GM19240 (cell line): ENCODE results near the gene ITGB5.

Source experiments
- DNase-seq: peaks from one replicate; pipeline ENCODE4 v3.0.0; 2011; ENCODE audit warnings: low spot score; ENCODE audit not compliant: insufficient read length

Gene ITGB5

DNA sequence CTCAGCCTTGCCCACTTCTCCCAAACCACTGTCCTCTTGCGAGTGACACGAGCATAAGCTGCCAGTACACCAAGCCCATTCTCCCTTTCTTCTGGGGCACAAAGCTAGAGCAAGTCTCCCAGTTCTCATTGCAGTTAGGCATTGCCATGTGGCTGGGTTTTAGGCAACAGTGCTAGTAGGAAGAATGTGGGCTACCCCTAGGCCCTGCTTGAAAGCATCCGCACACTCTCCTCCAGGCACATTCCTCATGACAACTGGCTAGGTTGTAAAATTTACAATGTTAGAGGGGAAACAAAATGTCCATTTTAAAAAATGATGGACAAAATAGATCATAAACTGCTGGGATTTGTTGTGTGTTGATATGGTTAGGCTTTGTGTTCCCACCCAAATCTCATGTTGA, 19.7 kb downstream of the ITGB5 start:
- DNase-seq = no peak

GRCh38 chr3:124862006-124862405, 25.2 kb downstream of the ITGB5 start:
- DNase-seq = no peak

DNA sequence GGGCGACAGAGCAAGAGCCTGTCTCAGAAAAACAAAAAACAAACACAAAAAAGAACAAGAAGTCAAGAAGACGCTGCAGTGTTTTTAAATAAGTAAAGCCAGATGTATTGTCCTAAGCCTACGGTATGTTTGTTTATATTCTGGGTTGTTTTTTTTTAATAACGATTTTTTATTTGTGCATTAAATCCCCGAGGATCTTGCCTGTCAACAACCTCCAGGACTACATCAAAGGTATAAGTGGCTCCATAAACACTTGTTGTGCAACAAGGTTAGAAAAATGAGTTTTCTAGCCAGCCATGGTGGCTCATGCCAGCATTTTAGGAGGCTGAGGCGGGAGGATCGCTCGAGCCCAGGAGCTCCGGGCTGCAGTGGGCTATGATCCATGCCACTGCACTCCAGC, 26.1 kb downstream of the ITGB5 start:
- no peak for DNase-seq

GRCh38 chr3:124860599-124860998, 26.6 kb downstream of the ITGB5 start:
- no peak for DNase-seq

DNA sequence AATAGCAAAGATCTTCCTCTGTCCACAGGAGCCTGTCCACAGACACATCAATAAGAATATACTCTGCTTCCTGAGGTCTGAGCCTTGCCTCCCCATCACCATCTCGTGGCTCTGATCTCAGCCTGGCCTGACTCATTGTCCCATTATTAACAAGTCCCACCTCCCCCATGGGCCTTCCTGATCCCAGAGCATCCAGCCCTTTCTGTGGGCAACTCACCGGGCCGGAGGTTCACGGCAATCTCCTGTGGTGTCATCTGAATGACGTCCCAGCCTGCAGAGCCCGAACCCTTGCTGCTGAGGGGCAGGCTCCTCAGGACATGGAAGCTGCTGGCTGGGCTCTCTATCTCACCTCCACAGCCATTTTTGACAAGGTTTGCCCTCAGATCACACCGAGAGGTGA, 28.1 kb downstream of the ITGB5 start:
- no peak for DNase-seq

DNA sequence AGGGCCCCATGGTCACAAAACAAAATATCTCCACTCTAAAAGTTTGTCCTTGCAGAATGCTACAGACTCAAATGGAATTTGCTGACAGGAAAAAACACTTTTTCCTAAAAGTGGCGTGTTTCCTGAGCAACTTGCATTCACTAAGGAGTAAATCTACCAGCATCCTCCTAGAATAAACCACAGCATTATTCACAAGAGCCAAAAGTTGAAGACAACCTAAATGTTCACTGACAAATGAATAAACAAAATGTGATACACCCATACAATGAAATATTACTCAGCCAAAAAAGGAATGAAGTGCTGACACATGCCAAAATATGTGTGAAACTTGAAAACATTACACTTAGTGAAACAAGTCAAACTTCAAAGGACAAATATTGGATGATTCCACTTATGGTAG, 28.9 kb downstream of the ITGB5 start:
- DNase-seq = no peak

DNA sequence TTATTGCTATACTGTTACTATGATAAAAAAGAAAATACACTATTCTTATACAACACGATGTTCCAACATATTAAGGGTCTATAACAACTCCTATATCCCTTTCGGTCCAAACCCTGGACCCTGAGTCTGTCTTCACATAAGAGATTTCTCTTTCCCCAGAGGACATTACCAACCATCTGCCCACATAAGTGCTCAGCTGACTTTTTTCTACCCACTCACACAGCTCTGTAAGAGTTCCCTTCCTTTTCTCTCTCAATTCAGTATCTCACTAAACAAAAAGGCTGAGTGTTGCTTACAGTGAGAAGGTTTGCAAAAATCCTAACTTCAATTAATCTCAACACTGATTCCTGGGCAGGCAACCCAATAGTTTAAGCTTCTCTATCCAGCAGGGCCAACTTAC, 30.5 kb downstream of the ITGB5 start:
- DNase-seq = no peak

DNA sequence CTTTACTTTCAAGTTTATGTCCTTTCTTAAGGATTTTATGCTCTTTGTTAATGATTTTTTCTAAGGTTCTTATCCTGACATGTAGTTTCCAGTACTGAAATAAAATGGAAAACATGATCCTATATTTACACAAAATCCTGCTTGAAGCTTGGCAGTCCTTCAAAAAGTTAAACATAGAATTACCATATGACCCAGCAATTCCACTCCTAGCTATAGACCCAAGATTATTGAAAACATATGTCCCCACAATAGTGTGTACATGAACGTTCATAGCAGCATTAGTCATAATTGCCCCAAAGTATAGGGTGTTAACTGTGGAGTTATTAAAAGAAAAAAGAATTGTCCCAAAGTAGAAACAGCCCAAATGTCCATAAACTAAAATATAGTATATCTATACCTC, 33.2 kb downstream of the ITGB5 start:
- no peak for DNase-seq

DNA sequence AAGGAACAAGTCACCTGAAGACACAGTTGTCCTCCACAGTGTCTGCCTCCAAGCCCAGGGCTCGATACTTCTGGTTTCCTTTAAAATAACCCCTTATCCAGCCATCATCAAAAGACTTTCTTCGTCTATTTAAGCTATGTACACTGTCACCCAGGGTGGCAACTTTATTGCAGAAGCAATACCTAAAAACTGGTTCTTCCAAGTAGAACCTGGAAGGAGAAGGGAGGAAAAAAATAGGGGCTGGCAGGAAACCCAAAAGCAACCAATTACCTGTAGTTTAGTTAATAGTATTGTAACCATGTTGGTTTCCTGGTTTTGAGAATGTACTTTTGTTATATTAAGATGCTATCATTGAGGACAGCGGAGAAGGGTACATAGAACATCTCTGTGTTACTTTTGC, 33.7 kb downstream of the ITGB5 start:
- no peak for DNase-seq

GRCh38 chr3:124851905-124852304, 35.3 kb downstream of the ITGB5 start:
- no peak for DNase-seq

DNA sequence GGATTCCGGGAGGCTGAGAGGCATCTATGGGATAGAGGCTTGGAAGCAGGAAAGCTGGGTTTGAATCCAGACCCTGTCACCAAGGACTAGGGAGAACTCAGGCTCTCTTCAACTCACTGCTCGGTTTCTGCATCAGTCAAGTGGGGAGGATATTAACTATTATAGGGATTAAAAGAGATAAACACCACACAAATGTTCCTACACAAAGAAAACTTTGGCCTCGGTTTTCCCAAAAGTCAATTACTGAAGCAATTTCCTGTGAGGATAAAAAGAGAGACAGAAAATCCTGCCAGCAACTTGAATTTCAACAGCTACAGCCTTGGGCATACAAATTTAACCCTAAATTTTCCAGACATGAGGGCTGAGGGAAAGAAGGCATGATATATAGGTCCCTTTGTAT, 36.0 kb downstream of the ITGB5 start:
- no peak for DNase-seq

- no peak for DNase-seq
These were observed 36.5 kb downstream of the ITGB5 start for GRCh38 chr3:124850633-124851032.

DNA sequence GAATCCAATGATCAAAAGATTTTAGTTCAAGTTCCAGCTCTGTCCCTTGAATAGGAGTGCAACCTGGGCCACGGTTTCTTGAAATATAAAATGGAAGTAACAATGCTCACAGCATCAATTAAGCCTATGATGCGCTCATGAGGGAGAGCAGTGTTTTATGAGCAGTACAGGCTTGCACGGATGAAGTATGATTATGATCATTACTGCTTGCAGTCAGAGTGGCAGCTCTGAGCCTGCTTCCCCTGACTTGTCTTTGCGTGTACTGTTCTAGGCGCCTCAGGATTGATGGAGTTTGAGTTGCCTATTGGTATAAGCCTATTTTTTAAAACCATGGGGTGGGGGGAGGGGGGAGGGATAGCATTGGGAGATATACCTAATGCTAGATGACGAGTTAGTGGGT, 37.0 kb downstream of the ITGB5 start:
- DNase-seq = no peak

- no peak for DNase-seq
These were observed 38.9 kb downstream of the ITGB5 start for GRCh38 chr3:124848300-124848699.

DNA sequence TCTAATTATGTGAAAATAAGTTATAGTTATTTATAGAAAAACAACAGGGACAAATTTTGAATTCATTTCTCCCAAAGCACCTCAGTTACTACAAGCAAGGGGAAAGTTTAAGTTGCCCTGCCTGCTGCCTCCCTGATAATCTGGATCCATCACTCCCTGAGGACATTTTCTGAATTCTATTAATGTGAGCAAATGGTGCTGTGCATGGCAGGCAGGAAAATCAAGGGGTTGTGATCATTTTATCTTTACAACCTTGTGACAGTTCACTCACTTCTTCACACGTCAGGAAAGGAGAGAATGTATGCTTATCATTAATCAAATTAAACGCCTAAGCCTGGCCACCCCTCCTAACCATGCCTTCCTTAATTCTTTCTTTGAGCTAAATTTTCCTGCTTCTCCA, 39.3 kb downstream of the ITGB5 start:
- DNase-seq = no peak

DNA sequence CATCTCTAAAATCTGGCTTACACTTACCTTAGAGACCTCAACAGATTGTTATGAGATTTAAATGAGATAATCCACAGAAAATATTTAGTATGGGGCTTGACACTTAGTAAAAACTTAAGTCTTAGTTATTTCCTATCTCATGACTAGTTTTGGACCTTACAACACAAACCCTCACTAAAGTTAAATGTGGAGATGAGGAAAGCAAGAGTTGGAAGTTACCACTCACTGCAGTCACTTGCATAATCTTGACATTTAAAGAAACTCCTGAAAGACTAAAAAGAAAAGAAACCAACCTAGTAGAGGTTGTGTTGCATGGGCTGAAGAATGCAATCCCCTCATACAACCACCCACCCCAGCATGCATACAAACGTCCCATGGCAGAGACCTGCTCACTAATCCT, 40.1 kb downstream of the ITGB5 start:
- no peak for DNase-seq

DNA sequence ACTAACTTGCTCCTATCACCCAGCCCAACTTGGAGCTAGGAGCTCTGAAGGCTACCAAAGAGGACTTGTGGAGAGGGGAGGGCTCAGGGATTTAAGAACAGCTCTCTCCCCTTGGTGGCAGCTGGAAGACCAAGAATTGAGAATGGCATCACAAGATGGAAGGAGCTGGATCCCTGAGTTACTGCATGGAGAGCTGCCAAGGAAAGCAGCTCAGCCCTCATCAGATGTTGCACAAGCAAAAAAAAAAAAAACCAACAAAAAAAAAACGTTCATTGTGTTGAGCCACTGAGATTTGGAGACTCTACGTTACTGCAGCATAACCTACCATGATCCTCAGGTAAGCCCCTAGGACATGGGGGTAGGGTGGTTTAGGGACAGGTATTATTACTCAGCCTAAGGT, 41.0 kb downstream of the ITGB5 start:
- DNase-seq = no peak

GRCh38 chr3:124845406-124845805, 41.8 kb downstream of the ITGB5 start:
- DNase-seq = no peak

DNA sequence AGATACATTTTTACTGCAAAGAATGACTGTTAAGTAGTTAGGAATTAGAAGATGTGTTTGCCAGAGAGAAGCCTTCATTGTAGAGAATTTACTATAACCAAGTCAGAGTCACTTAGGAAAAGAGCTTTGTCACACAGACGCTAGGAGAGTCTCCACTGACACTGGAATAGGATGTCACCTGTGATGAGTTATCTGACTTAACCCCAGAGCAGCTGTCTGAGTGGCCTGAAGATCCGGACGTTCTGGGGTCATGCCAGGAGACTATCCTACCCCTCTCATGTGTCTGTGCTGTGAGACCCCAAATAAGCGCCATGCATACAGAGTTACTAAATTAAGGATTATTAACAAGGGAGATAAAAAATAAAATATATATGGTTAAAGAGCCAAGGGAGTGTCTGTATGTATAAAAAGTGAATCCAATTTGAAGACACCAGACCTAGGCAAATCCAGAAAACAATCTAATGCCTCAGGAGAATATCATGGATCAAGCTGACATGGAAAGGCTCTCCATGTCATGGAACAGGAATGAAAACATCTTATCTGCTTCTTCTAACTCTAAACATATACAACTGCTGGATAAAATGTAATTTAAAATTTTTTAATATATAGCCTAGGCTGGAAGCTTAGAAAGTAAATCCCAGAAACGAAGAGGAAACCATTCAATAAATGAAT, 43.5 kb downstream of the ITGB5 start:
- no peak for DNase-seq

GRCh38 chr3:124843047-124843446, 44.1 kb downstream of the ITGB5 start:
- no peak for DNase-seq

DNA sequence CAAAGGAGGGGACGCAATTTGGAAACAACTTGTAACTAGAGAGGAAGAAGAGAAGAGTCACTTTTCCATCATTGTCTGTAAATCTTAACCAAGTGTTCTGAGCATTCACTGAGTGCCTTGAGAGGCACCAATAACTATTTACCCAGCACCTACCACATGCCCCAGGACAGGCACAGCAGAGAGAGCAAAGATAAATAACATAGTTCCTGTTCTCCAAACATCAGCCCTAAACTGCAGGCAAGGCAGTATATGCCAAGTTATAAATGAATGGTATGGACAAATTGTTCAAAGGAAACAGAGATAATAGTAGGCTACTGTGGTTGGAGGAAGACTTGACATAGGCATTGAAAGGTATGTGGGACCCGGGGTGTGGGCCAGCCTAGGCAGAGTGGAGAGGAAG, 45.6 kb downstream of the ITGB5 start:
- no peak for DNase-seq

DNA sequence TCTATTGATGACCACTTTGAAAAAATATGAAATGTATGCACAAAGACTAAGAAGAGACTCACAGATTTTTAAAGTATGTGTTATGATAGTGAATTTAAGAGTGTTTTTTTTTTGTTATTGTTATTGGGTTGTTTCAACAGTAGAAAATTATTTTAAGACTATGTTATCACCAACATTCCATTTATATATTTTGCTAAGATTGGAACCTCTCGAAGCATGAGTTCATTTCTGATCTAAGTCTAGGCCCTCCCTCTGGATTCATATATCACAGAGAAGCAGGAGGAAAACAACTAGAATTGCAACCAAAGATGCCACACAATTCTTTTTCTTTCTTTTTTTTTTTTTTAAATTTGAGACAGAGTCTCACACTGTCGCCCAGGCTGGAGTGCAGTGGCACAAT, 46.8 kb downstream of the ITGB5 start:
- no peak for DNase-seq

GRCh38 chr3:124839896-124840295, 47.3 kb downstream of the ITGB5 start:
- DNase-seq = no peak

DNA sequence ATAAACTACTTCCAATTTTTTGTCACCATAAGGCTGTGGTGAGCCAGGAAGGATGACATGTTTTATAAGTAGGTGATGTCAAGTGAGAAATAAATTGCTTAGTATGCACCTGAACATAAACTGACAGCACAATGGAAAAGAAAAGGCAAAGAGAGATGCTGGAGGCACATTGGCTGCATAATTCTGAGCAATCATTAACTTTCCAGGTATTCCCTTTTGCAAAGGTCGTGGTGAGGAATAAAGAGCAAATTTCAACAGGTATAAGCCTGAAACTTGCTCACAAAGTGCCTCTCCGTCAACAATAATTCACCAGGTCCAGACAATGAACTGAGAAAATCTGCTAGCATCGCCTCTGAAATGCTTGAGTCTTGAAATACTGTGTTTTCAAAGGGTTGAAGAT, 48.2 kb downstream of the ITGB5 start:
- no peak for DNase-seq
